Ramos (cell line): ENCODE measurements around the gene RRAGC.
"Not testable (repeated sequence)": the region's sequence is repeated elsewhere in the genome, so short reads cannot be mapped to it uniquely, and the experiment has no call there.

ENCODE experiments used
- in situ Hi-C: fragments of 300-500 bp; cut with MboI; formaldehyde crosslinking; loops from one replicate; pipeline ENCODE4 v1.14.3; 2022; ENCODE audit warnings: low sequenced_read_pairs; ENCODE audit not compliant: unreplicated experiment

Gene RRAGC

GRCh38 chr1:38818175-38818976 is 41.2 kb downstream of the RRAGC start:
- in situ Hi-C loops: no loop called here

DNA sequence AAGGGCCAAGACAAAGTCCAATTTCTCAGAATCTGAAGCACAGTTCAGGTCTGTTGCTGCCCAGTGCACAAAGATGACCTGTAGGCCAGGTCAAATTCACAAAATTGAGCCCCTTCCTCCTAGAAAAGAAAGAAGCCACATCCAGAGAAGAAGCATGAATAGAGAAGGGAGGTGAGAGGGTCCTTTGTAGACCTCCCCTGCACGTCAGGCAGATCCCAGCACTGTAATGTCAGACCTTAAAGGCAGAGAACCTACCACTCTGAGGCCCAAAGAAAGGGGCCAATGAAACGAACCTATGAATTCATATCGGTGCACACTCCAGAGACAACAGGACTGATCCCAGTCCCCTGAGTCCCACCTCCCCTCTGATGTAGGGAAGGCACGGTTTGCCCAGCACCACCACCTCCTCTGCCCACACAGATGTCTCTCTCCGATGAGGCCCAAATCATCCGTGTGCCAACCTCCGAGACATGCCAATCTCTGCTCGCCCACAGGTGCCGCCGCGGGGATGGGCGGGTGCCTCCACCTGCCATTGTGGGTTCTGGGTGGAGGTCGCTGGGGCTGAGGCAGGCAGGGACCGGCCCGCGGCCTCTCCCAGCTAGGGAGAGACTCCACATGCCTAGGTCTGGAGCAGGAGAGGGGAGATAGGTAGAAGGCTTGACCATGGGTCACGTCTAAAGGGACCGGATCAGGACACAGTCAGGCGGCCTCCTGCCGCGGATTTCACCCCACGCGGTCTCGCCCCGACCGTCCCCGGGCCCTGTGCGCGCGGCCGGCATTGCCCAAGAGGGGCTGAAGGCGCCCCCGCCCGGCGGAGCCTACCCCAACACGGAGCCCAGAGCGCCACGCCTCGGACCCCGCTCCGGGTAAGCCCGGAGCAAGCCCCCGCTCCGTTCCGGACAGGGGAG is 42.1 kb downstream of the RRAGC start:
- in situ Hi-C loops: no loop called here

DNA sequence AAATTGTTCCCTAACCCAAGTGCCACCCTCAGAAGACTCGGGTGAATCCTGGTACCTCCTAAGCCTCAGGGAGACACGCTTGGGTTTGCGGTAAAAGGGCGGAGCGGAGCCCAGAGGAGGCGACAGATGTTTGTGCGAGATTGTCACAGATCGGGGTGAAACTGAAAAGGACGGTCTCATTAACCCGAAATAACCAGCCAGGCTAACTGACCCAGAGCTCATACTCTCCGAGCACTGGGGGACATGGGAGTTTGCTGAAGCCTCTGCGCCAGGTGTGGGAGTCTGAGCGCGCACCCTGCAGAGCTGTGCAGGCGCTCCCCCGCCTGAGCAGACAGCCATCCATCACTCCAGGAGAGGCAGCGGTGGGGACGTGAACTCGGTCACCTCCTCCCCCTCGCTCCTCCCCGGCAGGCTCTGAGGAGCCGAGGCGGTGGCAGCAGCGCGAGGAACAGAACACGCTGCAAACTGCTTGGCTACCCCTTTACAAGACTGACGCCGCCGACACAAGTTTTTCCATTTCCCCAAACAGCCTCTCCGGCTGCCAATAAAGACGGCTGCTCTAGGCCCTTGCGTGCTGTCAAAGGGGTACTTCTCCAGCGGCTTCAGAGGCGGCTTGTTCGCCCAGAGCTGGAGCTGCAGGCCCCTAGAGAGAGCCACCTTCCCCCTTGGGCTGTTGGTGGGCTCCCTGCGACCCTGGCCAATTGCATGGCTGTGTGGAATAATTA is 43.5 kb downstream of the RRAGC start:
- in situ Hi-C loops: no loop called here

DNA sequence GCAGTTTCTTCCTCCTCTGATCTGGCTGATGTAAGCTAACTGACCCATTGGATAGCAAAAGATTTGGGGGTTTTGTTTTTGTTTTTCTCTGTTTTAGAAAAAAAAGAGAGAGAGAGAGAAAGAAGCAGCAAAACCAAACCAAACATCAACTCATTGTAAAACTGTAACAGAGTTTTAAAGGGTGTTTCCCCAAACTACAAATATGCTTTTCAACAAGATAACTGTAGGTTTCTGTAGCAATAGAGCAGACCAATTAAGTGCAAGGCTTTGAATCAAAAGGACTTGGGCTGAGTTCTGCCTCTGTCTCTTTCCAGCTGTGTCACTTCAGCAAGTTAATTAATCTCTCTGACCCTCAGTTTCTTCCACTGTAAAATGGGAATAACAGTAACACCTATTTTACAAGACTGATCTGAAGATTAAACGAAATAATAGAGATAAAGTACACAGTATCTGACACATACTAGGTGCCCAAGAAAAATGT is 44.5 kb downstream of the RRAGC start:
- in situ Hi-C loops: no loop called here

DNA sequence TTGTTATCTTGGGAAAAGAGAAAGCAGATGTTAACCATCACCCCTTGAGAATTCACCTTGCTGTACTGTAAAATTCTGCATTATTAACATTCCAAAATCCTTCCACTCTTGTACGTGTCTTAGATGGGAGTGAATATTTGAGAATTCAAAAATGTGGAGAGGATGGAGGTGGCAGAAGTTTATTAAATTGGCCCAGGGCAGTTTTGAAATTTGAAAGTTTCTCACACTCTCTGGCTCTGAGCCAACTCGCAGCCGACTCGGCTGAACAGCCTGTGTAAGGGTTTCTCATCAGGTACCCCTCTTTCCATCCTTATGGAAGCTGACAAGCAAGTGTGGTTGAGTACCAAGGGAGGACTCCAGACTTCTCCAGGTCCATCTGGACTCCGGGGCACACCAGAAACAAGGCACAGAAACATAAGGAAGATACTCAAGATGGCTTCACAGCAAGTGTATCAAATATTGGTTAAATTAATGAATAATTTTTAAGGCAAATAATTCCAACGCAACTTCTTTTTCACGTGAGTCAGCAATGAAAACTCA is 45.1 kb downstream of the RRAGC start:
- in situ Hi-C loops: no loop called here

DNA sequence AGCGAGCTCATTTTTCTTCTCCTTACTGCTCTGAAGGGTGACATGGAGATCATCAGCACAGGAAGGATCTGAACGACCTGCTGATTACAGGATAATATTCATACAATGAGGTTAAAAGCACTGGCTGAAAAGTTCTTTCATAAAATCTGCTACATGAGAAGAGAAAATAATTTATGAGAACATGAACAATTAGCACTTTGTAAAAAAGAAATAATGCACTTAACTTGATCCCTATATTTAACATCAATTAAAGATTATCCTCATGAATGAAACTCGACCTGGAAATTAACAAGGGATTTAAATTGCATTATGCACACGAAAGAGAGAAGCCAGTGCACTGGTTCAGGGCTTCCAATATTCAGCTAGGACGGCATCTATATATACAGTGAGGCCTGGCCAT is 46.6 kb downstream of the RRAGC start:
- in situ Hi-C loops: no loop called here

DNA sequence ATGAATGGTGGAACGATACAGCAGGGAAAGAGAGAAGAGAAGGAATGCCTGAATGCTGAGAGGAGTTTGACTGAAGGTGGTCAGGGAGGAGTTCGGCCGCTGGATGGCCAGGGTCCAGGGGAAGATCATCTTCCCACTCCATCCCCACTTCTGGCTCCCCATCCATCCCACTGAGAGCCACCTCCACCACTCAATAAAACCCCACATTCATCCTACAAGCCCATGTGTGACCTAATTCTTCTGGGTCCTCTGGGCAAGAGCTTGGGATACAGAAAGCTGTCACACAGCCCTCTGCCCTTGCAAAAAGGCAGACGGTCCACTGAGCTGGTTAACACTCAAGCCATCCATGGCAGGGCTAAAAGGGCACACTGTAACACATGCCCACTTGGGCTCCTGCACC is 48.1 kb downstream of the RRAGC start:
- in situ Hi-C loops: not testable (repeated sequence)

DNA sequence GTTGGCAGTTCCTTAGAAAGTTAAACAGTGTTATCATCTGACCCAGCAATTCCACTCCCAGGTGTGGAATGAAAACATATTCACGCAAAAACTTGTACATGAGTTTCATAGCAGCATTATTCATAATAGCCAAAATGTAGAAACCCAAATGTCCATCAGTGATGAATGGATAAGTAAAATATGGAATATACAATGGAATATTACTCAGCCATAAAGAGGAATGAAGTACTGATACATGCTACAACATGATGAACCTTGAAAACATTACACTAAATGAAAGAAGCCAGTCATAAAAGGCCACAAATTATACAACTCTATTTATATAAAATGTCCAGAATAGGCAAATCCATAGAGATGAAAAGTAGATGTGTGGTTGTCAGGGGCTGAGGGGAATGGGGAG is 53.5 kb downstream of the RRAGC start:
- in situ Hi-C loops: no loop called here

GRCh38 chr1:38805036-38805435 is 54.5 kb downstream of the RRAGC start:
- in situ Hi-C loops: no loop called here

- in situ Hi-C loops: no loop called here
Observed at GRCh38 chr1:38804062-38804886, 55.3 kb downstream of the RRAGC start.

- in situ Hi-C loops: no loop called here
Observed at GRCh38 chr1:38803647-38804046, 55.9 kb downstream of the RRAGC start.

DNA sequence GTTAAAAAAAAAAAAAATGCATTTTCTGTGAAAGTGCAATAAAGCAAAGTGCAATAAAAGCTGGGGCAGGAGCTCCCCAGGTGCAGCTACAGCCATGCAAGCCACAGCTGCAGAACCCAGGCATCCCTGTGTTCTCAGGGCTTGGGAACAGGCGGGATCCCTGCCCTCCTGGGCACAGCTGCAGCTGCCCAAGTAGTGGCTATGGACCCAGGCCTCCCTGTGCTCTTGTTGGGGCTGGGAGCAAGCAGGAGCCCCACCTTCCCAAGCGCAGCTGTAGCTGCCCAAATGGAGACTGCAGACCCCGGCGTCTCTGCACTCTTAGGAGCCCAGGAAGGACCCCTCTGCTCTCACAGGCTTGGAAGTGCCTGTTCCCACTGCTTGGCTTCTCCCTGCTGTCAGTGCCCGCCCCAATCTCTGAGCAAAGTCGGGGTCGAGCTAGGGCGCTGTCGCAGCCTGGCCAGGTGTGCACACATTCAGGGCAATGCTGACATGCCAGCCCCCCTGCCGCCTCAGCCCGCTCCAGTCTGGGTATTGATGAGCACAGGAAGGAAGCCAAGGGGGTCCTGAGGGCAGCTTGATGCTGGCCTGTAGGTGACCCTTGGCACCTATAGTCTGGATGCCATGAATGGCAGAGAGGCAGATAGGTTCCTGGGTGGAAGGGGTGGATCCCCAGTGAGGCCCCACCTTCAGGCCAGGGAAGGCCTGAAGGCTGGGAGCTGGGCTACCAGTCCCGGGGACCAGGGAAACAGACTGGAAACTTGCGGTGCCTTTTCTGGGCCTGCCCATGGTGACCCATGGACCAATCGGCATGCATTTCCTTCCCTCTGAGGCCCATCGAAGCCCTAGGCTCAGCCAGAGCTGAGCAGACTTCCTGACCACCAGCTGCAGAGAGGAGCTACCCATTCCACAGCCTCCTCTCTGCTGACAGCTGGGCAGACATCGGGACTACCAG is 58.6 kb downstream of the RRAGC start:
- in situ Hi-C loops: no loop called here

GRCh38 chr1:38793299-38793698 is 66.3 kb downstream of the RRAGC start:
- in situ Hi-C loops: no loop called here

DNA sequence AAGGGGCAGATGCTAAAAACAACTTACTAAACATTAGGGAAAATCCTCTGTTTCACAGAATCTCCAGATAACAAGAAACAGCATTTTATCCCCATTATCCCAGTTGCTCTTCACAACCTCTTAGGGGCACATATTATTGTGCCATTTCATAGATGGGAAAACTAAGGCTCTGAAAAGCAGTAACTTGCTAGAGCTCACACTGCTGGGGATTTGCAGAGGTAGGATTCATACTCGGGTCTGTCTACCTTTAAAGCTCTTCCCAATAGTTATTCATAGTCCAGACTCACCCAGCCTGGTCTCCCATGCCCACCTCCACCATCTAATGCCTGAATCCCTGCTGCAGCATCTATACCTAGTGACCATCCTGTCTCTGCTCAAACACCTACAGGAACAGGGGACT is 67.7 kb downstream of the RRAGC start:
- in situ Hi-C loops: no loop called here

- in situ Hi-C loops: no loop called here
Observed at GRCh38 chr1:38791164-38791515, 68.4 kb downstream of the RRAGC start.

DNA sequence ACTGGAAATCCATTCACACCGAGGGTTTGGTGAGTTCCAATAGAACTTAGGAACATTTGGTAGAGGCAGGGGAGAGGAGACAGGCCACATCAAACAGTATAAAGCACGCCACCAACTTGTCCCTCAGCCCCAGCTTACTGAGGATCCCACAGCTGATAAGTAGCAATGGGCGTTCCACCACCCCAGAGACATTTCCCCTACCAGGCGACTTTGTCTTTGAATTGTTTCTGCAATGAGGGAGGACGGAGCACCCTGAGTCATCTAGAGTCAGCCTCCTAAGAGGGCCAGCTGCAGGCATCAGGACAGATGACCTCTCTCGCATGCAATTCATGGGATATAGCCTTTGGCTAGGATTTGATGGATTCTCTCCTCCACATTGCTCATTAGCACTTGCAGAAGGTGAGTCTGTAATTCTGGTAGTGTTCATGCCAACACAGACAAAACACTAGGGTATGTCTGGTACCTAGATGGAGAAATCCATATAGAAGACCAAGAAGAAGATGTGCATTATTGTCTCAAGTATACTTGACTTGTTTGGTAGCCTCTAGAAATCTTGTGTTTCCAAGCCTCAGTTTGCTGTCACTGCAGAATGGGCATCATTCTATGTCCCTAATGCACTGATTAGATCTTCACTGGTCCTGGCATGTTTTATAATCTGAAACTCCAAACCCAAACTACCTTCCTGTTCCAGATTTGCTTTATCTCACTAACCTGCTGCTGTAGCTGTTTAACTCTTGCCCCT is 69.0 kb downstream of the RRAGC start:
- in situ Hi-C loops: no loop called here

DNA sequence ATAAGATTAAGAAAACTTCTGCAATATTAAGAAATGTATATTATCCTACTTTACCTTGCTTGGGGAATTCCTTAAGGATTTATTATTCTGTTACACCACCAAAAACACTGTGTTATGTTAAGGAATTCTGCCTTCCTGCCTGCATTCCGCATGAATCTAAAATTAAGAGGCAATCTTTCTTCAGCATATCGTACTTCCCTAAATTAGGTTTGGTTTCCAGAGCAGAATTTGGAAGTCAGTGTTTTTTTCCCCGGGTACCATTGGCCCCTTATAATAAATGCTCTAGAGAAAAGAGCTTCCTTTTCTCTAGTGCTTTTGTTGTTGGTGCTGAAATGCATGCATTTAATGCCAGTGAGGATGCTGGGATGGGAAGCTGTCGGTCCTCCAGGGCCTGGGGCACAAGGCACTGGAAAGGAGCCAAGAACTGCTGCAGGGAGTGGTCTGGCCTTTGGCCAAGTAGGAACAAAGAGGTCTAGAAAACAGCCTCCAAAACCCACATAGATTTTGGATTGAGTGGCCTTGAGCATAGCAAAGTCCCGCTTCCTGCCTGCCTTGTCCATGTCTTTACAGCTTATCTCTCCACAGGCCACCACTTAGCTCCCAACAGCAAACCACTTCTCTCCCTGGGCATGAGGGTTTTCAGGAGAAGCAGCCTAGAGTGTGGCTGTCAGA is 69.9 kb downstream of the RRAGC start:
- in situ Hi-C loops: no loop called here
